ENCODE data around the gene NCBP3.
"Not testable (repeated sequence)": the region's sequence is repeated elsewhere in the genome, so short reads cannot be mapped to it uniquely, and the experiment has no call there.

Gene NCBP3

DNA sequence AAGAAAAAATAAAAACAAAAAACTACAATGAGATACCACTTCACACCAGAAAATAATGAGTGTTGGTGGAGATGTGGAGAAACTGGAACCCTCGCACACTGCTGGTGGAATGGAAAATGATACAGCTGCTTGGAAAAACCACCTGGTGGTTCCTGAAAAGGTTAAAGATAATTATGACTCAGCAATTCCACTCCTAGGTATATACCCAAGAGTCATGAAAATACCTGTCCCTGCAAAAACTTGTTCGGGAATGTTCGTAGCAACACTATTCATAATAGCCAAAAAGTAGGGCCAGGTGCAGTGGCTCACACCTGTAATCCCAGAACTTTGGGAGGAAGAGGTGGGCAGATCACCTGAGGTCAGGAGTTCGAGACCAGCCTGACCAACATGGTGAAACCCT is 36.9 kb downstream of the NCBP3 start:
- no peak for DNase-seq

DNA sequence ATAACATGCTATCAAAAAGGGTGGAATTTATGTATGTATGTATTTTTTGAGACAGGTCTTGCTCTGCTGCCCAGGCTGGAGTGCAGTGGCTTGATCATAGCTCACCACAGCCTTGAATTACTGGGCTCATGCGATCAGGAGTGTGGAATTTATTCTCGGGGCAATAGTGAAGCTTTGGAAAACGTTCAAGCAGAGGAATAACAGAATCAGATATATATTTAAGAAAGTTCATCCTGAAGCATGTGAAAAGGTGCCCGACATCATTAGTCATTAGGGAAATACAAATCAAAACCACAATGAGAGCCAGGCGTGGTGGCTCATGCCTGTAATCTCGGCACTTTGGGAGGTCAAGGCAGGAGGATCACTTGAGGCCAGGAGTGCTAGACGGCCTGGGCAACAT is 37.3 kb downstream of the NCBP3 start:
- no peak for DNase-seq

- no peak for DNase-seq
Observed at GRCh38 chr17:3805581-3805980, 40.5 kb downstream of the NCBP3 start.

DNA sequence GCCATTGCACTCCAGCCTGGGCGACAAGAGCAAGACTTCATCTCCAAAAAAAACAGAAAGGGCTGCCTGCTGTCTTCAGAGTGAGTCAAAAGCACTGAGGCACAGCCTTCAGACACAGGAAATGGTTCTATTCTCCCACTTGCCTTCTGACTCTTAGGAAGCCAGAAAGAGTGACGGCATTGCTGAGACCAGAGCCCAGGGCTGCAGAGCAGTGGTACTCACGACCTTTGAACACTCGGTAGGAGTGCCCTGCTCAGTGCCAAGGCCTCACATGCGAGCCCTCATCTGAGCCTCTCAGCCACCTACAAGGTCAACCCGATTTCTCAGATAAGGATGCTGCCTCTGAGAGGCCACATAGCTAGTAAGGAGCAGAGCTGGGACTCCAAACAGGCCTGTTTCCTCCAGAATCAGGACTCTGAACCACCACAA is 41.5 kb downstream of the NCBP3 start:
- DNase-seq, result no peak

GRCh38 chr17:3803308-3803640 is 42.8 kb downstream of the NCBP3 start:
- DNase-seq, result no peak

GRCh38 chr17:3802461-3803307 is 43.4 kb downstream of the NCBP3 start:
- no peak for DNase-seq

DNA sequence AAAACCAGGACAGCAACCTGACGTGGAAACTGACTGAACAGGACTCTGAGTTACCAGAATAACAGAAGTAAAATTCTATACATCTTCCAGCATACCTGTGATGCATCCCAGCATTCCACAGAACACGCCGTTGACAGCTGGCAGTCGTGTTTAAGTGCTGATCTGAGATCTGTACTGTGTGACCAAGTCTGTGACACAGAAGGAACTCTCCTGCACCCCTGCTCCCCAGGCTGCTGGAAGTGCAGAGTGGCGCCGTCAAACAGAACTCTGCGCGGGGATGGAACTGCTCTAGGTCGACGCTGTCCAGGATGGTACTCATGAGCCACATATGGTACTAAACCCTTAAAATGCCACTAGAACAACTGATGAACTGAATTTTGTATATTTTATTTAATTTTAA is 44.3 kb downstream of the NCBP3 start:
- DNase-seq, result no peak

DNA sequence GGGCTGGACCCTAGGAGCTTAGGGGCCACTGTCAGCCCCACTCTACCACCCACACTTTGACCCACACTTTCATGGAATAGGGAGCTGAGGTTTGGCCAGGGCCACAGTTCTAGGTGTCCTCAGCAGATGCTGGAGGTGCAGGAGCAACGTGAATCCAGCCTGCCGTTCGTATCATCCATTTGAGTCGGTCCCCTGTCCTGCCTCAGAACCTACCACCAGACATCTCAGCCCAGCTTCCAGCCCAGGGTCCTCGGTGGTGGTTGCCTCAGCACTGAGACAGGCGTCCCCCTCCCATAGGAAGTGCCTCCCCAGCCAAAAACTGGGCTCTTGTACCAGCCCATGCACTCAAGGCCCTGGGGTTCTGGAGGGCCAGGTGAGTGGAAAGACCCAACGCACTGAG is 44.7 kb downstream of the NCBP3 start:
- no peak for DNase-seq

- no peak for DNase-seq
Observed at GRCh38 chr17:3800362-3801271, 45.4 kb downstream of the NCBP3 start, which contains the start of gene ITGAE. TSS of gene ITGAE (minus strand) at chr17:3801188. CDS start at chr17:3801144, 44 bp downstream.

GRCh38 chr17:3799181-3799945 is 46.7 kb downstream of the NCBP3 start:
- DNase-seq, result peak; percentile 54

- no peak for DNase-seq
Observed at GRCh38 chr17:3798273-3799180, 47.5 kb downstream of the NCBP3 start.

GRCh38 chr17:3796822-3797170 is 49.2 kb downstream of the NCBP3 start:
- no peak for DNase-seq

DNA sequence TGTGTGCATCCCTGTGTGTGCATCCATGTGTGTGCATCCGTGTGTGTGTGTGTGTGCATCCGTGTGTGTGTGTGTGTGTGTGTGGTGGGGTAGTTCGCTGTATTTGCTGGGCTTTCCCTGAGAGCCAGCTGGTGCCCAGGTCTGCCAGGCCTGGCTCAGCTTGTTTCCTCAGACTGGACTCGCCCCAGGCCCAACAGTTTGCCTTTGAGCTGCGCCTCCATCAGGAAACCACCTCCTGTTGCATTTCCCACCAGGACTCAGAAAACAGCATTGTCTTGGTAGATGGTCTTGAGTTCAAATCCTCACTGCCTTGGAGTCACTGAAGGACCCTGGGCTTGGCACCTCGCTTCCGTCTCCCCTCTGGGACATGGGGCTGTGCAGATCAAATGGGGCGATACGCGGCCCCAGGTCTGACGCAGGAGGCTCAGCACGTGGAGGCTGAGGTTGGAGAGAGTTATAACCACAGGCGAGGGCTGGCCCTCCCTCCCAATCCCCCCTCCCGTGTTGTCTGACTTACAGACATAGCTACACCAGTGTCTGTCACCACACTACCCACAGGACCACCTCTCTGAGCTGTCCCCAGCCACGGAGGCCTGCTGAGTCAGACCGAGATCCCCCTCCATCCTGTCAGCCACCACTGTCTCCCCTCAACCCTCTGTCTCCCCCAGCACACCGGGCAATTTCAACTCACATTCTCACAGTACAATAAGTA is 49.8 kb downstream of the NCBP3 start:
- no peak for DNase-seq

DNA sequence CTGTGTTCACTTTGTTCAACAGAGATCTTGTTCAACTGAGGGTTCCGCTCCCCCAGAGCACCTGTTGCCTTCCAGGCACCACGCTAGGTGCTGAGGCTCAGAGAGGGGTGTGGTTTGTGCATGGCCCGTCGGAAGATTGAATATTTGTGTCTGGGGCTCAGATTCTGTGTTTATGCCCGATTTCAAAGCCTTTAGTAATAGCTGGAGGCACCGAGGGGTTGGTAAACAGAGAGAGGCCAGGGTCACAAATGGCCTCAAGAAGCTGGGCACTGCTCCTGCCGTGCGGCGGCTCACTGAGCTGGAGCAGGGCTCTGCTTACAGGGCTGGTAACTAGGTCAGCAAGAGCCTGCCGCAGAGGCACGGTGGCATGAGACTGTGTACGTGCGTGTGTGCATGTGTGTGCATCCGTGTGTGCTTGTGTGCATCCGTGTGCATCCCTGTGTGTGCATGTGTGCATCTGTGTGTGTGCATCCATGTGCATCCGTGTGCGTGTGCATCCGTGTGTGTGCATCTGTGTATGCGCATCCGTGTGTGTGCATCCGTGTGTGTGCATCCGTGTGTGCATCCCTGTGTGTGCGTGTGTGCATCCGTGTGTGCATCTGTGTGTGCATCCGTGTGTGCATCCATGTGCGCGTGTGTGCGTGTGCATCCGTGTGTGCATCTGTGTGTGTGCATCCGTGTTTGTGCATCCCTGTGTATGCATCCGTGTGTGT is 50.5 kb downstream of the NCBP3 start:
- no peak for DNase-seq

DNA sequence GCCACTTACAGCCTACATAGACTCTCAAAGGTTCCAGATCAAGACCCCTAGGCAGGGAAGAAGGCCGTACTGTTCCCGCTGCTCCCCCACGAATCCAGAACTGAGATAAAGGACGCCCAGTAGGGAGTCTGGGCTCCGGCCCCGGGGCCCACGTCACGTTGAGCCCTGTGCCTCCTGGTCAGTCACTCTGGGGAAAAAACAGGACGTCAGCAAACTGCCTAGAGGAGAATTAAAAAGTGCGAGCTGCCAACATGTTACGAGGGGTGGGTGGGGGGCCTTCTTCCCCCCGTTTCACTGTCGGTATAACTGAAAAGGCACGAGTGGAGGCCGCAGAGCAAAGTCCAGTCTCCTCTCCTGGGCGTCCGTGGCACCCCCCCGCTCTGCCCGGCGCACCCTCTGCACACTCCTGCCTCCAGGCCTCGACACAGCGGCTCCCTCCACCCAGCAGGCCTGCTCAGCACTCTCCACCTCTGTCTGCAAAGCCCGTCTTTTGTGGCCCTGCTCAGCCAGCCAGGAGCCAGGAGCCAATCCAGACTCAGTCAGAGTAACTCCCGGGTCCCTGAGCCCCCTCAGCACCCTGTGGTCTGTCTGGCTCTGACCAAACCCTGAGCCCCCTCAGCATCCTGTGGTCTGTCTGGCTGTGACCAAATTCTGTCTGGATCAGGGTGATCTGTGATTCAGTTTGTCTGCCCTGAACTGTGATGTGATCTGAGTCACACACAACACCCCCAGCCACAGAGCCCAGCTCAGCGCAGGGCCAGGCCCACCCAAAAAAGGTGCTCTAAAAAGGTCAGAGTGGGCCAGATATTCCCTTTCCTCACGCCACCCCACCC is 51.3 kb downstream of the NCBP3 start:
- DNase-seq, result no peak

DNA sequence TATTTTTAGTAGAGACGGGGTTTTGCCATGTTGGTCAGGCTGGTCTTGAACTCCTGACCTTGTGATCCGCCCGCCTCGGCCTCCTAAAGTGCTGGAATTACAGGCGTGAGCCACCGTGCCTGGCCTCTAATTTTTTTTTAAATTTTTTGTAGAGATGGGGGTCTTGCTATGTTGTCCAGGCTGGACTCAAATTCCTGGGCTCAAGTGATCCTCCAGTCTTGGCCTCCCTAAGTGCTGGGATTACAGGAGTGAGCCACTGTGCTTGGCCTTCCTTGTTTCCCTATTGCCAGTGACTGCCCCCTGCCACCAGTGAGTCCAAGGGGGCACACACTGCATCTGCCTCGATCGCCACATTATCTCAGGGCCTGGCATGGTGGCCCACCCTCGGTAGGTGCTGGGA is 51.9 kb downstream of the NCBP3 start:
- not testable (repeated sequence) for DNase-seq

DNA sequence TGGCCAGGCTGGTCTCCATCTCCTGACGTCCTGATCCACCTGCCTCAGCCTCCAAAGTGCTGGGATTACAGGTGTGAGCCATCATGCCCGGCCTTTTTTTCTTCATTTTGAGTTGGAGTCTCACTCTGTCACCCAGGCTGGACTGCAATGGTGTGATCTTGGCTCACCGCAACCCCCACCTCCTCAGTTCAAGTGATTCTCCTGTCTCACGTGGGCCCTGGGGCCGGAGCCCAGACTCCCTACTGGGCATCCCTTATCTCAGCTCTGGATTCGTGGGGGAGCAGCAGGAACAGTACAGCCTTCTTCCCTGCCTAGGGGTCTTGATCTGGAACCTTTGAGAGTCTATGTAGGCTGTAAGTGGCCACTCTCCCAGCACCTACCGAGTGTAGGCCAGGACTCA is 52.8 kb downstream of the NCBP3 start:
- DNase-seq, result not testable (repeated sequence)

DNA sequence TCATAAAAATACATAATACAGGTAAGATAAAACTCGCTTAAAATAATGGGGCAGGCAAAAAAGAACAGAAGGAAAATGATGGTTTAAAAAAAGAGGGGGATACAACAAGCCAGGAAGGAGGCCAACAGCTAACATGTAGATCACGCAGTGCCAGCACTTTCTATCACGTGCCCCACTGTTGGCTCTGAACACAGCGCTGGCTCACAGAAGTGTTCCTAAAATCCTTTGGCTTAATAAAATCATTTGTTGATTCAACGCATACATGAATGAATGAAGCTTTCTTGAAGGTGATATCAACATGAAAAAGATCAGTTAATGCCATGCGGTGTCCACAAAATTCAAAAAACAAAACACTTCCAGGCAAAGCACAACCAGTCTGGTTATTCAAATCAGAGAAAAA is 53.6 kb downstream of the NCBP3 start:
- DNase-seq, result no peak

DNA sequence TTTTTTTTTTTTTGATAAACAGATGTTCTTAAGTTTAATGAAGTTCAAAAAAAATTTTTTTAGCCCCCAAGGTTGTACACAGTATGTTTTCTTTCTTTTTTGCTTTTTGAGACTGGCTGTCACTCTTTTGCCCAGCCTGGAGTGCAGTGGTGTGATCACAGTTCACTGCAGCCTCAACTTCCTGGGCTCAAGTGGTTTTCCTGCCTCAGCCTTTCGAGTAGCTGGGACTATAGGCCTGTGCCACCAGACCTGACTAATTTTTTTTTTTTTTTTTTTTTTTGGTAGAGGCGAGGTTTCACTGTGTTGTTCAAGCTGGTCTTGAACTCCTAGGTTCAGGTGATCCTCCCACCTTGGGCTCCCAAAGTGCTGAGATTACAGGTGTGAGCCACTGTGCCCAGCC is 57.8 kb downstream of the NCBP3 start:
- DNase-seq, result peak; percentile 38

DNA sequence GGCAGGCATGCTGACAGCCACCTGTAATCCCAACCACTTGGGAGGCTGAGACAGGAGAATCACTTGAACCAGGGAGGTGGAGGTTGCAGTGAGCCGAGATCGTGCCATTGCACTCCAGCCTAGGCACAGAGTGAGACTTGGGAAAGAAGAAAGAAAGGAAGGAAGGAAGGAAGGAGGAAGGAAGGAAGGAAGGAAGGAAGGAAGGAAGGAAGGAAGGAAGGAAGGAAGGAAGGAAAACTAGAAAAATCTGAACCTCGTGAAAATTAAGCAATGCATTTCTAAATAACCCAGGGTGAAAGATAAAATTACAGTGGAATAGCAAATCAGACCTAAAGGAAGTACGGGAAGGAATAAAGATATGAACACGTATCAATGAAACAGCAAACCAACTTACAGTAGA is 60.7 kb downstream of the NCBP3 start:
- not testable (repeated sequence) for DNase-seq
